ENCODE data around the gene CCDC154. TPM values are rescaled to one million over a fixed set of nuclear protein-coding genes. Genes with fewer than 3 reads are reported as not detected.

The CCDC154 gene
- total RNA-seq, 2 donors from 2014 or later: 0.63 to 0.81 TPM

- Histone ChIP-seq H3K36me3 (peaks cover 8% of the 10 kb centered on the region), H3K27ac (peak overlapping the region in 1 of 2 donors; percentile 31), H3K4me1 (ENCODE audit: control insufficient read depth in 1 of 2, low read depth in 2 of 2) (peaks cover 5 to 19% of the 10 kb centered on the region in 2 donors), H3K9me3 (no peaks in the 10 kb centered on the region), H3K27me3 (replicated peaks; ENCODE audit: insufficient read depth) (no peaks in the 10 kb centered on the region), H3K4me3 (peak overlapping the region; percentile 71)
- ATAC-seq (ENCODE audit: insufficient number of reproducible peaks, low FRiP score, low read depth) (no peak), DNase-seq (ENCODE audit: low spot score) (no peak)
- TF ChIP-seq CTCF (IDR thresholded peaks at IDR 0.05): no peak
These were observed 36.6 kb downstream of the CCDC154 start for GRCh38 chr16:1407753-1408152.

GRCh38 chr16:1403733-1404132, 40.6 kb downstream of the CCDC154 start:
- H3K9me3 ChIP-seq: no peaks in the 10 kb centered on the region
- no peak for DNase-seq (ENCODE audit: low spot score)
- no peaks in the 10 kb centered on the region for H3K27me3 ChIP-seq (replicated peaks; ENCODE audit: insufficient read depth)
- H3K4me3 ChIP-seq: no peak overlapping the region
- H3K4me1 ChIP-seq (ENCODE audit: control insufficient read depth in 1 of 2, low read depth in 2 of 2): peaks cover 5 to 9% of the 10 kb centered on the region in 2 donors
- H3K27ac ChIP-seq: no peak overlapping the region
- no peak for ATAC-seq (ENCODE audit: insufficient number of reproducible peaks, low FRiP score, low read depth)
- peaks cover 35% of the 10 kb centered on the region for H3K36me3 ChIP-seq
- no peak for TF ChIP-seq CTCF (IDR thresholded peaks at IDR 0.05)

- H3K9me3 ChIP-seq: no peaks in the 10 kb centered on the region
- H3K36me3 ChIP-seq: peaks cover 40% of the 10 kb centered on the region
- no peak for ATAC-seq (ENCODE audit: insufficient number of reproducible peaks, low FRiP score, low read depth)
- no peak for DNase-seq (ENCODE audit: low spot score)
- H3K4me3 ChIP-seq: no peak overlapping the region
- H3K27me3 ChIP-seq (replicated peaks; ENCODE audit: insufficient read depth): no peaks in the 10 kb centered on the region
- H3K4me1 ChIP-seq (ENCODE audit: control insufficient read depth in 1 of 2, low read depth in 2 of 2): peaks cover 0 to 4% of the 10 kb centered on the region in 2 donors
- no peak overlapping the region for H3K27ac ChIP-seq
- TF ChIP-seq CTCF (IDR thresholded peaks at IDR 0.05): no peak
These were observed 41.3 kb downstream of the CCDC154 start for GRCh38 chr16:1403036-1403435.

- Histone ChIP-seq H3K4me1 (ENCODE audit: control insufficient read depth in 1 of 2, low read depth in 2 of 2) (no peaks in the 10 kb centered on the region), H3K36me3 (peaks cover 40% of the 10 kb centered on the region), H3K4me3 (no peak overlapping the region), H3K27me3 (replicated peaks; ENCODE audit: insufficient read depth) (no peaks in the 10 kb centered on the region), H3K9me3 (no peaks in the 10 kb centered on the region), H3K27ac (no peak overlapping the region)
- no peak for TF ChIP-seq CTCF (IDR thresholded peaks at IDR 0.05)
- DNase-seq (ENCODE audit: low spot score) (no peak), ATAC-seq (ENCODE audit: insufficient number of reproducible peaks, low FRiP score, low read depth) (no peak)
These were observed 42.6 kb downstream of the CCDC154 start for GRCh38 chr16:1401758-1402154.

GRCh38 chr16:1401061-1401757, 43.1 kb downstream of the CCDC154 start:
- no peaks in the 10 kb centered on the region for H3K27me3 ChIP-seq (replicated peaks; ENCODE audit: insufficient read depth)
- H3K27ac ChIP-seq: no peak overlapping the region
- H3K9me3 ChIP-seq: no peaks in the 10 kb centered on the region
- ATAC-seq (ENCODE audit: insufficient number of reproducible peaks, low FRiP score, low read depth): no peak
- H3K4me3 ChIP-seq: no peak overlapping the region
- DNase-seq (ENCODE audit: low spot score): no peak
- H3K36me3 ChIP-seq: peaks cover 42% of the 10 kb centered on the region
- H3K4me1 ChIP-seq (ENCODE audit: control insufficient read depth in 1 of 2, low read depth in 2 of 2): no peaks in the 10 kb centered on the region
- no peak for TF ChIP-seq CTCF (IDR thresholded peaks at IDR 0.05)

Data from thoracic aorta (tissue), 2 donors.